ENCODE measurements around the gene TP53I11.

The TP53I11 gene

GRCh38 chr11:44938066-44938691 lies 12.5 kb downstream of the TP53I11 start:
- DNase-seq: no peak

GRCh38 chr11:44936951-44937543 lies 13.6 kb downstream of the TP53I11 start:
- DNase-seq: no peak

GRCh38 chr11:44936525-44936924 lies 14.2 kb downstream of the TP53I11 start:
- DNase-seq: peak; percentile 90

GRCh38 chr11:44934735-44935250 lies 15.9 kb downstream of the TP53I11 start:
- no peak for DNase-seq

- DNase-seq: no peak
Measured at GRCh38 chr11:44934110-44934509, 16.6 kb downstream of the TP53I11 start.

- no peak for DNase-seq
Measured at GRCh38 chr11:44931466-44931865, 19.2 kb downstream of the TP53I11 start.

GRCh38 chr11:44930588-44931302 lies 19.9 kb downstream of the TP53I11 start:
- DNase-seq: no peak

- DNase-seq: no peak
Measured at GRCh38 chr11:44928816-44929215, 21.9 kb downstream of the TP53I11 start.

- no peak for DNase-seq
Measured at GRCh38 chr11:44928144-44928543, 22.5 kb downstream of the TP53I11 start.

- DNase-seq: peak; percentile 76
Measured at GRCh38 chr11:44927174-44927661, 23.5 kb downstream of the TP53I11 start.

- no peak for DNase-seq
Measured at GRCh38 chr11:44926036-44926435, 24.6 kb downstream of the TP53I11 start.

- no peak for DNase-seq
Measured at GRCh38 chr11:44923806-44924205, 26.9 kb downstream of the TP53I11 start.

- no peak for DNase-seq
Measured at GRCh38 chr11:44923115-44923514, 27.6 kb downstream of the TP53I11 start.

GRCh38 chr11:44920451-44920850 lies 30.2 kb downstream of the TP53I11 start:
- DNase-seq: no peak

GRCh38 chr11:44917741-44918140 lies 32.9 kb downstream of the TP53I11 start:
- DNase-seq: no peak

GRCh38 chr11:44916801-44917385 lies 33.8 kb downstream of the TP53I11 start:
- DNase-seq: no peak

- DNase-seq: no peak
Measured at GRCh38 chr11:44916331-44916730, 34.4 kb downstream of the TP53I11 start.

- DNase-seq: no peak
Measured at GRCh38 chr11:44915621-44916020, 35.1 kb downstream of the TP53I11 start.

- no peak for DNase-seq
Measured at GRCh38 chr11:44915004-44915403, 35.7 kb downstream of the TP53I11 start.

- DNase-seq: no peak
Measured at GRCh38 chr11:44914105-44914504, 36.6 kb downstream of the TP53I11 start.

GRCh38 chr11:44913502-44913901 lies 37.2 kb downstream of the TP53I11 start:
- no peak for DNase-seq

- no peak for DNase-seq
Measured at GRCh38 chr11:44912270-44912987, 38.3 kb downstream of the TP53I11 start.

All from right forelimb (tissue), 1 donor.